GM12878 (cell line): Measurements from ENCODE around the gene PGM5. TPM values are rescaled to one million over a fixed set of nuclear protein-coding genes. Genes with fewer than 3 reads are reported as not detected.
"Not testable (repeated sequence)": the region's sequence is repeated elsewhere in the genome, so short reads cannot be mapped to it uniquely, and the experiment has no call there.

Experiments
- ATAC-seq: fragments of 200-7000 bp; cut with Tn5 transposase; 3 replicates; pipeline ENCODE4 v1.9.1; 2020; ENCODE audit warnings: mild to moderate bottlenecking, moderate library complexity
- Bru-seq: library from RNA; stranded (reverse); fragments of 400-500 nt; gene quantifications from one replicate; lab custom pipeline; 2021; lab: Mats Ljungman, UMichigan
- BruChase-seq, 2 experiments: library from RNA; stranded (reverse); fragments of 400-500 nt; gene quantifications; one replicate each; lab custom pipeline; 2021; lab: Mats Ljungman, UMichigan
- BruUV-seq: library from RNA; stranded (reverse); fragments of 400-500 nt; replicated peaks from 2 replicates; lab custom pipeline; 2021; lab: Mats Ljungman, UMichigan
- CTCF ChIA-PET: fragments of 300-600 bp; sonication (Branson Sonifier 250); formaldehyde crosslinking; extraction: SDS; loops from one replicate; lab custom pipeline; 2021; ENCODE audit warnings: inconsistent platforms; lab: Yijun Ruan, JAX
- POLR2A ChIA-PET: fragments of 350-600 bp; formaldehyde crosslinking; extraction: SDS; loops from one replicate; lab custom pipeline; 2021; ENCODE audit warnings: inconsistent platforms; lab: Charles Lee
- RAD21 ChIA-PET: fragments of 300-600 bp; sonication (Branson Sonifier 250); formaldehyde crosslinking; loops from one replicate; lab custom pipeline; 2023; ENCODE audit warnings: antibody characterized with exemption; ENCODE audit not compliant: unreplicated experiment; lab: Charles Lee
- SMC1A ChIA-PET: fragments of 300-600 bp; sonication (Branson Sonifier 250); formaldehyde crosslinking; loops from one replicate; lab custom pipeline; 2023; ENCODE audit not compliant: unreplicated experiment, uncharacterized antibody; lab: Charles Lee
- DNase-seq: peaks from one replicate; pipeline ENCODE4 v3.0.0-alpha.2; 2011; ENCODE audit warnings: low read depth, low spot score
- FAIRE-seq: peaks from 3 replicates; lab custom pipeline; 2011; peaks lifted over from hg19 to GRCh38; lab: Jason Lieb, UNC
- H2AFZ ChIP-seq: 2 replicates; pipeline ENCODE4 v1.6.0; 2011; ENCODE audit warnings: low read depth, low read length, control low read depth; ENCODE audit not compliant: control insufficient read depth
- H3K27ac ChIP-seq: 2 replicates; pipeline ENCODE4 v1.5.1; 2011; ENCODE audit warnings: control low read depth; ENCODE audit not compliant: control insufficient read depth, insufficient read depth
- H3K27me3 ChIP-seq, 2 experiments: replicated peaks in 1 of 2; 2 replicates each; pipeline versions ENCODE4 v1.6.0 to v1.6.1; 2011; ENCODE audit warnings: low read length in 1 of 2; ENCODE audit not compliant: control insufficient read depth in 2 of 2, insufficient read depth in 2 of 2
- H3K36me3 ChIP-seq, 2 experiments: 2 replicates each; pipeline ENCODE4 v1.5.1; 2011; ENCODE audit warnings: low read length in 1 of 2; ENCODE audit not compliant: control insufficient read depth in 2 of 2, insufficient read depth in 2 of 2
- H3K4me1 ChIP-seq: 2 replicates; pipeline ENCODE4 v1.6.1; 2011; ENCODE audit warnings: mild to moderate bottlenecking, low read length, moderate library complexity, mixed read lengths; ENCODE audit not compliant: control insufficient read depth, insufficient read depth
- H3K4me2 ChIP-seq: 2 replicates; pipeline ENCODE4 v1.6.0; 2011; ENCODE audit warnings: control low read depth; ENCODE audit not compliant: control insufficient read depth, insufficient read depth
- H3K4me3 ChIP-seq: fragments of 200-600 bp; sonication (generic); 2 replicates; pipeline ENCODE4 v1.5.1; 2016
- H3K79me2 ChIP-seq: 2 replicates; pipeline ENCODE4 v1.6.0; 2011; ENCODE audit warnings: low read length; ENCODE audit not compliant: control insufficient read depth, insufficient read depth
- H3K9ac ChIP-seq: 2 replicates; pipeline ENCODE4 v1.8.0; 2011; ENCODE audit warnings: low read length, control low read depth, mixed read lengths; ENCODE audit not compliant: control insufficient read depth, insufficient read depth
- H3K9me3 ChIP-seq: replicated peaks from 3 replicates; pipeline ENCODE4 v1.5.1; 2011; ENCODE audit warnings: mild to moderate bottlenecking, low read length; ENCODE audit not compliant: control insufficient read depth, insufficient read depth
- H4K20me1 ChIP-seq: 2 replicates; pipeline ENCODE4 v1.6.0; 2011; ENCODE audit not compliant: control insufficient read depth, insufficient read depth
- SUZ12 ChIP-seq: fragments of 200-600 bp; sonication (generic); IDR thresholded peaks from one replicate; pipeline ENCODE4 v1.6.1; 2018; ENCODE audit warnings: antibody characterized with exemption, mild to moderate bottlenecking; ENCODE audit not compliant: unreplicated experiment
- WGBS: methylation state at CpG from one replicate; pipeline ENCODE4 v1.1.6; 2016; ENCODE audit warnings: low lambda C conversion rate; ENCODE audit not compliant: insufficient replicate concordance, insufficient coverage; ENCODE audit errors: missing lambda C conversion rate; 5-methylcytosine and 5-hydroxymethylcytosine counted together
- in situ Hi-C: fragments of 300-500 bp; cut with MboI; formaldehyde crosslinking; loops from 9 replicates; pipeline ENCODE4 v1.14.3; 2018; ENCODE audit warnings: mixed read lengths
- intact Hi-C: fragments of 100-400 bp; cut with micrococcal nuclease; formaldehyde crosslinking; loops from one replicate; pipeline ENCODE4 v1.14.2; 2022; ENCODE audit not compliant: unreplicated experiment
- long read RNA-seq, 2 experiments: library from polyadenylated mRNA; unstranded; transcript quantifications; one replicate each; pipeline ENCODE4 v2.0.0, GENCODE V29; 2019 to 2020
- polyA minus RNA-seq, 3 experiments: library from RNA; depleted of rRNA, polyadenylated mRNA; stranded (reverse); fragments of >200 nt; gene quantifications; 2 replicates each; pipeline ENCODE4 v1.2.3, GENCODE V29; 2011
- polyA plus RNA-seq, 11 experiments: library from polyadenylated mRNA; depleted of rRNA in 4 of 11; unstranded in 6 of 11; stranded (reverse) in 5 of 11; fragments of >200 nt; fragmentation: Nextera tagmentation in 4 of 11; fragmentation: Illumina TruSeq in 1 of 11; extraction: Ambion mirVana in 4 of 11; extraction: Trizol in 1 of 11; gene quantifications; 1 replicate in 1 of 11; 2 replicates in 10 of 11; pipeline versions ENCODE4 v1.2.1 to v1.2.3, GENCODE V29; 2011 to 2016; ENCODE audit warnings: inconsistent platforms in 2 of 11, missing spikeins in 2 of 11, low read depth in 1 of 11
- total RNA-seq, 4 experiments: library from RNA; depleted of rRNA in 3 of 4; stranded (reverse); fragments of >200 nt in 3 of 4; fragmentation: Illumina TruSeq in 1 of 4; extraction: Trizol in 1 of 4; gene quantifications; 2 replicates each; pipeline versions ENCODE4 v1.2.1 to v1.2.3, GENCODE V29; 2013 to 2021

Gene PGM5
- 5.2 and 5.9 TPM in 2 replicates for total RNA-seq (2013; cell fraction: nucleolus; rRNA removed)
- total RNA-seq (2014; rRNA removed) (not detected in 2 replicates), total RNA-seq (2014; rRNA removed; fragmentation: Illumina TruSeq; extraction: Trizol) (not detected in 2 replicates), total RNA-seq (2021) (0.19 and 0.28 TPM in 2 replicates), polyA plus RNA-seq (2011; rRNA removed) (0.73 and 1.1 TPM in 2 replicates), polyA plus RNA-seq (2014; fragmentation: Illumina TruSeq; extraction: Trizol) (not detected in 2 replicates), polyA plus RNA-seq (2014; fragmentation: Nextera tagmentation; extraction: Ambion mirVana) (not detected), polyA plus RNA-seq (2014; rRNA removed) (not detected in 2 replicates), polyA plus RNA-seq (2016; fragmentation: Nextera tagmentation; extraction: Ambion mirVana) (not detected), polyA minus RNA-seq (2011; rRNA and poly(A)+ RNA removed) (2.1 and 2.4 TPM in 2 replicates), Bru-seq, nascent RNA (percentile 15 among the genes with signal in this experiment), BruChase-seq, experiment 1, labeled RNA remaining after a 6-hour chase (percentile 14 among the genes with signal in this experiment), BruChase-seq, experiment 2, labeled RNA remaining after a 2-hour chase (percentile 16 among the genes with signal in this experiment)
- polyA plus RNA-seq (2011; ENCODE audit: low read depth) = not detected
- 0.13 and 0.33 TPM in 2 replicates for polyA plus RNA-seq (2011; cell fraction: cytosol; rRNA removed)
- 1.2 and 1.8 TPM in 2 replicates for polyA plus RNA-seq (2011; cell fraction: nucleus; rRNA removed)
- polyA plus RNA-seq (2012) = not detected in 2 replicates
- not detected in 2 replicates for polyA minus RNA-seq (2011; cell fraction: cytosol; rRNA and poly(A)+ RNA removed)
- polyA minus RNA-seq (2011; cell fraction: nucleus; rRNA and poly(A)+ RNA removed) = 3.9 and 6.3 TPM in 2 replicates
- long read RNA-seq, experiment 1 = 0 reads
- long read RNA-seq, experiment 2 = 0 reads

DNA sequence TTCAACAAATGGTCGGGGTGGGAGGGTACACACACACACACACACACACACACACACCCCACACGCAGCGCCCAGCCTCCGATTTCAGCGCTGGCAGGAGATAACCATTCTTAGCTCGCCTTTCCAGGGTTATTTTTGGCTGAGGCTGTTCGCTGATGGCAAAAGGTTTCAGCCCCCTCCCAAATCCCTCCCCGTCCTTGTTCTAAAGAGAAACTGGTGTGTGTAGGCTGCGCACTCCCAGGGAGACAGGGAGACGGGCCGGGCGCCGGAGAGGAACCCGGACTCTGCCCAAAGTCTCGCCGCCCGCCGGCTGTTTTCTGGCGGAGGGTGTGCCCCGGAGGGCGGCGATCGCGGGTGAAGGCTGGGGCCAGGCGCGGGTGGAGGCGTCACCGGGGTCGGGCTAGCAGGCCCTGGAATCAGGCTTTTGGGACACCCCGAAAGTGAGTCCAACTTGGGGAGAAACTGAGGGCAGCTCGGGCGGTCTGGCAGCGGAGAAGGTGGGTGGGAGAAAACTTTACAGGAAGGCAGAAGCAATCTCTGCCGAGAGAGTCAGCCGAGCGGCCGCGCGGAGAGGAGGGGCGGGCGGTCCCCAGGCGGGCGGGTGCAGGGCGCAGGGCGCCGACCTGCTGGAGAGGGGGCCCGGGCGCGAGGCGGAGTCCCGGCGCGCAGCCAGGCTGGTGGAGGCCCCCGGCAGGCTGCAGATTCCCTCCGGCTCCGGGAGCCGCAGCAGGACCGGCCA is at the start of gene PGM5:
PGM5 (plus strand) TSS at position 232 of the 739 bp plus-strand sequence. CDS start 517 bp downstream, outside the sequence.
- ATAC-seq = peak; percentile 92
- RAD21 ChIA-PET, SMC1A ChIA-PET, H2AFZ ChIP-seq, FAIRE-seq, POLR2A ChIA-PET, H3K9me3 ChIP-seq, intact Hi-C loops, H3K36me3 ChIP-seq, H3K79me2 ChIP-seq, BruUV-seq, H3K27me3 ChIP-seq, H4K20me1 ChIP-seq, H3K9ac ChIP-seq, CTCF ChIA-PET, H3K27ac ChIP-seq, DNase-seq, H3K4me1 ChIP-seq: not testable (repeated sequence)
- in situ Hi-C loops = loop anchor here (25.0 kb wide), 1 partner anchor 206 kb away; no protein-coding TSS in a partner anchor
- Histone ChIP-seq H3K4me3 (0 out of 2 replicates have a peak within 1 kb of the TSS, but pooled peaks have one; percentile 36), H3K4me2 (peak within 1 kb of the TSS; percentile 64)
- 13% methylated on average over 33 of the region's 58 CpGs for WGBS
- peak; percentile 84 for TF ChIP-seq SUZ12

GRCh38 chr9:68307127-68307526 is 49.3 kb upstream of the PGM5 start:
- DNase-seq, RAD21 ChIA-PET, POLR2A ChIA-PET, H2AFZ ChIP-seq, H3K9me3 ChIP-seq, intact Hi-C loops, H3K79me2 ChIP-seq, H3K4me1 ChIP-seq, CTCF ChIA-PET, FAIRE-seq, SMC1A ChIA-PET, H3K4me2 ChIP-seq, H3K36me3 ChIP-seq, in situ Hi-C loops, H4K20me1 ChIP-seq, H3K27me3 ChIP-seq, H3K4me3 ChIP-seq, BruUV-seq, H3K9ac ChIP-seq, H3K27ac ChIP-seq: not testable (repeated sequence)
- 59% methylated on average over 18 of the region's 35 CpGs for WGBS
- peak; percentile 57 for ATAC-seq

DNA sequence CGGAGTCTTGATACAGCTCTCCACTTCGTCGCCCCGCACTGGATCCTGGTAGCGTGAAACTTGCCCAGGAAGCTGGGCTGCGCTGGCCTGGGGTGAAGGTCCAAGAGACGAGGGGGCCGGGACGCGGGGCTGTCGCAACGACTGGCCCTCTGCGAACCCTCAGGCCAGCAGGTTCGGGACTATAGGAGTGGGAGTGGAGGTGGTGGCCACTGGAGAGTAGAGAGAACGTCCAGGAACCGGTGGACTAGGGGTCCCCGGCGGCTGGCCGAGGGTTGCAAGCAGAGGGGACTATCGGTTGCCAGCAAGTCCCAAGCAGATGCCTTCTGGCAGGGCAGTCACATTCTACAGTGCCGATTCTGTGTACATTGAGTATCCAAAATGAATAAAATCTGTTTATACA is 48.8 kb upstream of the PGM5 start:
- H3K79me2 ChIP-seq, DNase-seq, H3K9ac ChIP-seq, H4K20me1 ChIP-seq, H3K27ac ChIP-seq, FAIRE-seq, H2AFZ ChIP-seq, H3K4me2 ChIP-seq, H3K4me1 ChIP-seq, H3K27me3 ChIP-seq, CTCF ChIA-PET, H3K9me3 ChIP-seq, BruUV-seq, in situ Hi-C loops, intact Hi-C loops, H3K4me3 ChIP-seq, POLR2A ChIA-PET, SMC1A ChIA-PET, RAD21 ChIA-PET, H3K36me3 ChIP-seq: not testable (repeated sequence)
- peak; percentile 40 for ATAC-seq
- WGBS = 51% methylated on average over 15 of the region's 21 CpGs
